ENCODE measurements around the gene ANKRD28. TPM values are rescaled to one million over a fixed set of nuclear protein-coding genes. Genes with fewer than 3 reads are reported as not detected.

ANKRD28 gene
- total and polyA plus RNA-seq, 2 experiments from 2014 or later: 15.2 to 61.3 TPM

DNA sequence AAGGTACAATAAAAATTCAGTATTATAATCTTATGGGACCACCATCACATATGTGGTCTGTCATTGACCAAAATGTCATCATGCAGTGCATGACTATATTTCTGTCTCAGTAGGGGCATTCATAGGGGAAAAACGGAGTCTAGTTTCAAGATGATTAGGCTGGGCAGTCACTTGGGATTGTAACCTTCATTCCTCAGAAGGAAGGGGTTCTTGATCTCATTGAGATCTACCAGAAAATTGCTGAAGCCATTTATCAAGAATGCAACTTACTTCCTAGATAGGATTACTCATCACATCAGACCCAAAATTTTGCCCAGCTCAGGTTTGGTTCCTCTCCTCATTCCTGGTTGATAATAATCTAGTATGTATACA, 158.9 kb downstream of the ANKRD28 start (continued):
- TF ChIP-seq, protein P1, sequence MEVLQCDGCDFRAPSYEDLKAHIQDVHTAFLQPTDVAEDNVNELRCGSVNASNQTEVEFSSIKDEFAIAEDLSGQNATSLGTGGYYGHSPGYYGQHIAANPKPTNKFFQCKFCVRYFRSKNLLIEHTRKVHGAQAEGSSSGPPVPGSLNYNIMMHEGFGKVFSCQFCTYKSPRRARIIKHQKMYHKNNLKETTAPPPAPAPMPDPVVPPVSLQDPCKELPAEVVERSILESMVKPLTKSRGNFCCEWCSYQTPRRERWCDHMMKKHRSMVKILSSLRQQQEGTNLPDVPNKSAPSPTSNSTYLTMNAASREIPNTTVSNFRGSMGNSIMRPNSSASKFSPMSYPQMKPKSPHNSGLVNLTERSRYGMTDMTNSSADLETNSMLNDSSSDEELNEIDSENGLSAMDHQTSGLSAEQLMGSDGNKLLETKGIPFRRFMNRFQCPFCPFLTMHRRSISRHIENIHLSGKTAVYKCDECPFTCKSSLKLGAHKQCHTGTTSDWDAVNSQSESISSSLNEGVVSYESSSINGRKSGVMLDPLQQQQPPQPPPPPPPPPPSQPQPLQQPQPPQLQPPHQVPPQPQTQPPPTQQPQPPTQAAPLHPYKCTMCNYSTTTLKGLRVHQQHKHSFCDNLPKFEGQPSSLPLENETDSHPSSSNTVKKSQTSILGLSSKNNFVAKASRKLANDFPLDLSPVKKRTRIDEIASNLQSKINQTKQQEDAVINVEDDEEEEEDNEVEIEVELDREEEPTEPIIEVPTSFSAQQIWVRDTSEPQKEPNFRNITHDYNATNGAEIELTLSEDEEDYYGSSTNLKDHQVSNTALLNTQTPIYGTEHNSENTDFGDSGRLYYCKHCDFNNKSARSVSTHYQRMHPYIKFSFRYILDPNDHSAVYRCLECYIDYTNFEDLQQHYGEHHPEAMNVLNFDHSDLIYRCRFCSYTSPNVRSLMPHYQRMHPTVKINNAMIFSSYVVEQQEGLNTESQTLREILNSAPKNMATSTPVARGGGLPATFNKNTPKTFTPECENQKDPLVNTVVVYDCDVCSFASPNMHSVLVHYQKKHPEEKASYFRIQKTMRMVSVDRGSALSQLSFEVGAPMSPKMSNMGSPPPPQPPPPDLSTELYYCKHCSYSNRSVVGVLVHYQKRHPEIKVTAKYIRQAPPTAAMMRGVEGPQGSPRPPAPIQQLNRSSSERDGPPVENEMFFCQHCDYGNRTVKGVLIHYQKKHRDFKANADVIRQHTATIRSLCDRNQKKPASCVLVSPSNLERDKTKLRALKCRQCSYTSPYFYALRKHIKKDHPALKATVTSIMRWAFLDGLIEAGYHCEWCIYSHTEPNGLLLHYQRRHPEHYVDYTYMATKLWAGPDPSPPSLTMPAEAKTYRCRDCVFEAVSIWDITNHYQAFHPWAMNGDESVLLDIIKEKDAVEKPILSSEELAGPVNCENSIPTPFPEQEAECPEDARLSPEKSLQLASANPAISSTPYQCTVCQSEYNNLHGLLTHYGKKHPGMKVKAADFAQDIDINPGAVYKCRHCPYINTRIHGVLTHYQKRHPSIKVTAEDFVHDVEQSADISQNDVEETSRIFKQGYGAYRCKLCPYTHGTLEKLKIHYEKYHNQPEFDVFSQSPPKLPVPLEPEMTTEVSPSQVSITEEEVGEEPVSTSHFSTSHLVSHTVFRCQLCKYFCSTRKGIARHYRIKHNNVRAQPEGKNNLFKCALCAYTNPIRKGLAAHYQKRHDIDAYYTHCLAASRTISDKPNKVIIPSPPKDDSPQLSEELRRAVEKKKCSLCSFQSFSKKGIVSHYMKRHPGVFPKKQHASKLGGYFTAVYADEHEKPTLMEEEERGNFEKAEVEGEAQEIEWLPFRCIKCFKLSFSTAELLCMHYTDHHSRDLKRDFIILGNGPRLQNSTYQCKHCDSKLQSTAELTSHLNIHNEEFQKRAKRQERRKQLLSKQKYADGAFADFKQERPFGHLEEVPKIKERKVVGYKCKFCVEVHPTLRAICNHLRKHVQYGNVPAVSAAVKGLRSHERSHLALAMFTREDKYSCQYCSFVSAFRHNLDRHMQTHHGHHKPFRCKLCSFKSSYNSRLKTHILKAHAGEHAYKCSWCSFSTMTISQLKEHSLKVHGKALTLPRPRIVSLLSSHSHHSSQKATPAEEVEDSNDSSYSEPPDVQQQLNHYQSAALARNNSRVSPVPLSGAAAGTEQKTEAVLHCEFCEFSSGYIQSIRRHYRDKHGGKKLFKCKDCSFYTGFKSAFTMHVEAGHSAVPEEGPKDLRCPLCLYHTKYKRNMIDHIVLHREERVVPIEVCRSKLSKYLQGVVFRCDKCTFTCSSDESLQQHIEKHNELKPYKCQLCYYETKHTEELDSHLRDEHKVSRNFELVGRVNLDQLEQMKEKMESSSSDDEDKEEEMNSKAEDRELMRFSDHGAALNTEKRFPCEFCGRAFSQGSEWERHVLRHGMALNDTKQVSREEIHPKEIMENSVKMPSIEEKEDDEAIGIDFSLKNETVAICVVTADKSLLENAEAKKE (CRISPR knock-in tag; IDR thresholded peaks at IDR 0.05): no peak
- TF ChIP-seq, protein P2, sequence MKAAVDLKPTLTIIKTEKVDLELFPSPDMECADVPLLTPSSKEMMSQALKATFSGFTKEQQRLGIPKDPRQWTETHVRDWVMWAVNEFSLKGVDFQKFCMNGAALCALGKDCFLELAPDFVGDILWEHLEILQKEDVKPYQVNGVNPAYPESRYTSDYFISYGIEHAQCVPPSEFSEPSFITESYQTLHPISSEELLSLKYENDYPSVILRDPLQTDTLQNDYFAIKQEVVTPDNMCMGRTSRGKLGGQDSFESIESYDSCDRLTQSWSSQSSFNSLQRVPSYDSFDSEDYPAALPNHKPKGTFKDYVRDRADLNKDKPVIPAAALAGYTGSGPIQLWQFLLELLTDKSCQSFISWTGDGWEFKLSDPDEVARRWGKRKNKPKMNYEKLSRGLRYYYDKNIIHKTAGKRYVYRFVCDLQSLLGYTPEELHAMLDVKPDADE (IDR thresholded peaks at IDR 0.05): no peak
- TF ChIP-seq POLR2AphosphoS5 (IDR thresholded peaks at IDR 0.05; ENCODE audit: low read depth): no peak
- no peak for TF ChIP-seq ZNF331 (CRISPR knock-in tag; IDR thresholded peaks at IDR 0.05; ENCODE audit: low read depth)
- no peak for TF ChIP-seq STAT1 (IDR thresholded peaks at IDR 0.05; ENCODE audit: unreplicated experiment)
- TF ChIP-seq NANOG (IDR thresholded peaks at IDR 0.05; ENCODE audit: borderline replicate concordance): no peak
- TF ChIP-seq, protein P3, sequence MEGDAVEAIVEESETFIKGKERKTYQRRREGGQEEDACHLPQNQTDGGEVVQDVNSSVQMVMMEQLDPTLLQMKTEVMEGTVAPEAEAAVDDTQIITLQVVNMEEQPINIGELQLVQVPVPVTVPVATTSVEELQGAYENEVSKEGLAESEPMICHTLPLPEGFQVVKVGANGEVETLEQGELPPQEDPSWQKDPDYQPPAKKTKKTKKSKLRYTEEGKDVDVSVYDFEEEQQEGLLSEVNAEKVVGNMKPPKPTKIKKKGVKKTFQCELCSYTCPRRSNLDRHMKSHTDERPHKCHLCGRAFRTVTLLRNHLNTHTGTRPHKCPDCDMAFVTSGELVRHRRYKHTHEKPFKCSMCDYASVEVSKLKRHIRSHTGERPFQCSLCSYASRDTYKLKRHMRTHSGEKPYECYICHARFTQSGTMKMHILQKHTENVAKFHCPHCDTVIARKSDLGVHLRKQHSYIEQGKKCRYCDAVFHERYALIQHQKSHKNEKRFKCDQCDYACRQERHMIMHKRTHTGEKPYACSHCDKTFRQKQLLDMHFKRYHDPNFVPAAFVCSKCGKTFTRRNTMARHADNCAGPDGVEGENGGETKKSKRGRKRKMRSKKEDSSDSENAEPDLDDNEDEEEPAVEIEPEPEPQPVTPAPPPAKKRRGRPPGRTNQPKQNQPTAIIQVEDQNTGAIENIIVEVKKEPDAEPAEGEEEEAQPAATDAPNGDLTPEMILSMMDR (conservative IDR thresholded peaks at IDR 0.05; ENCODE audit: low read depth in 2 of 2): no peak
- no peak for TF ChIP-seq EZH2 (IDR thresholded peaks at IDR 0.05; ENCODE audit: low read depth, unreplicated experiment)
